Measurements from ENCODE around the gene C20orf141. TPM values are rescaled to one million over a fixed set of nuclear protein-coding genes. Genes with fewer than 3 reads are reported as not detected.
"Not testable (repeated sequence)": the region's sequence is repeated elsewhere in the genome, so short reads cannot be mapped to it uniquely, and the experiment has no call there.

C20orf141 gene
- total RNA-seq, 1 donor from 2014 or later = not detected

DNA sequence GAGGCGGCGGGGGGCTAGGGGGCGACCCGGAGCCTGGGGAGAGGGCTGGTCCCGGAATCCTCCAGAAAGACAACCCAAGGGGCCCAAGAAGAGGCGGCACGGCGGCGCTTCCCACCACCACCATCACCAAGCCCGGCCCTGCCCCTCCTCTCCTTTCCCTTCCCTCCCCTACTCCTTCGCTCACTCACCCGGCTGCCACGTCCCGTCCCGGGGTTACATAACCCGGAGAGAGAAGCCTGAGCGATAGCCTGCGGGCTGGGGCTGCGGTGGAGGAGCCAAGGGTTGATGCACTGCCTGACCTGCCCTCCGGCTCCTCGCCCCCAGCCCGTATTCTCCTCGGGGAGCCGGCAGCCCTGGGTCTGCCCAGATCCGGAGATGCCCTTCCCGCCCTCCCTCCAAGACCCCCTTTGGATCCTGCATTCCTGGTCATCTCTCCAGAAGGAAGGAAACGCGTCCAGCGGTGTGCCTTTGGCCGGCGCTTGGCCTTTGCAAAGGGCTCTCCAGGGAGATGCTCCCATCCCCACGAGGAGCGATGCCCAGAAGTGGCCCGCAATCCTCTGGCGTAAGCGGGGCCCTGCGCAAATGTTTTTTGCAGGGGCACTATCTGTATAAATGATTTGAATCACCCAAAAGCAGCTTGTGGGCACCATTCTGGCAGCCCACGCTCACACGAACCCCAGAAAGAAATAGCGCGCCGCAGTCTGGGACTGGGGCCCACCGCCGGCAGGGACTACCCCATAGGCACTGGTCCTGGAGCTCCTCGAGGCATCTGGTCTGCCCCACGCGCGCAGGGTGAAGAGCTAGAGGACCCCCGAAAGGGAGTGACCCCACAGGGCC is 9.7 kb upstream of the C20orf141 start:
- H3K4me1 Mint-ChIP-seq (ENCODE audit: low read depth) = peaks cover 15% of the 10 kb centered on the region
- H3K27me3 Mint-ChIP-seq (ENCODE audit: insufficient read depth) = peaks cover 77% of the 10 kb centered on the region
- H3K36me3 Mint-ChIP-seq (ENCODE audit: low read depth) = peaks cover 4% of the 10 kb centered on the region
- intact Hi-C loops (cut with micrococcal nuclease) = no loop called here
- H3K4me3 Mint-ChIP-seq = no peak overlapping the region
- DNase-seq (ENCODE audit: low spot score) = no peak
- no peaks in the 10 kb centered on the region for H3K9me3 Mint-ChIP-seq
- no peak overlapping the region for H3K27ac Mint-ChIP-seq

DNA sequence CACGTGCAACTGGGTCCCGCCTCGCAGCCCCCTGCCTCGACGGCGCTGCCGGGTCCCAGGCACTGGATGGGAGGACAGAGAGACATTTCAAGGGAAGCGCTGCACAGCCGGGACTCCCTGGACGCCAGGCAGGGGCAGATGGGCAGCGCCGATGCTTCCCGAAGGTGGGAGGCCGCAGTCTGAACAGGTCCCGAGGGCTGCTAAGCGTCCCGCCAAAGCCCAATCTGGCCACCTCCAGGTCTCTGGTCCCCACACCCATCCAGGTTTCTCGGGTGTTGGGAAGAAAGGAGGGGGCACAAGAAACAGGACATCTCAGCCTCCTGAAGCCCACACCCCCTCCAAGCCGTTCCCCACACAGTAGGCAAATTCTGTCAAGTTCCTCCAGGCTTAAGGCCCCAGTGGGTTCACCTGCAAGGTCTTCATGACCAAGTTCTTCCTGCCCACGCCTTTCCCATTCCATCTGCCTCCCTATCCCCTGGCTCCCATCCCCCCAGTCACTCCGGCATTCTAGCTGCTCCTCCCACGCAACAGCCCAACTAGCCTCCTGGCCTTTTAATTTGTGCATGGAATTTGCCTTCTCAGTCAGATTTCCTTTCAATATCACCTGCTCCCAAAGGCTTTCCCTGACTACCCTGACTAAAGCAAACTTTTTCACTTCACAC is 9.0 kb upstream of the C20orf141 start:
- Mint-ChIP-seq H3K4me3 (no peak overlapping the region), H3K9me3 (peaks cover under 1% of the 10 kb centered on the region), H3K4me1 (ENCODE audit: low read depth) (peaks cover 10% of the 10 kb centered on the region), H3K36me3 (ENCODE audit: low read depth) (peaks cover 3% of the 10 kb centered on the region), H3K27me3 (ENCODE audit: insufficient read depth) (peaks cover 77% of the 10 kb centered on the region), H3K27ac (no peak overlapping the region)
- intact Hi-C loops (cut with micrococcal nuclease) = no loop called here
- DNase-seq (ENCODE audit: low spot score) = no peak

DNA sequence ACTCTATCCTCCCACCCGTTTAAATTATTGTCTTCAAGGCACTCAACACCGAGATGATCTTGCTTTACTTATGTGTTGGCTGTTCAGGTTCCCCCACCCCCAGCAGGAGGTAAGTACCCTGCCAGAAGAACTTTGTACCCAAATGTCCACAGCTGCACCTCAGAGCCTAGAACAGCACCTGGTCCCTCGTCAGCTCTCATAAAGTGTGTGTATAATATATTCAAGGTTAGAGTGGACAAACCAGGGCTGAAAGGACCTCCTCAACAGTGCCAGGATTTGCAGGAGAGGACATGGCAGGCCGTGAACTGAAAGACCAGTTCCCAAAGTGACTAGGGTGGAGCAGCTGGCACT is 8.5 kb upstream of the C20orf141 start:
- Mint-ChIP-seq H3K27me3 (ENCODE audit: insufficient read depth) (peaks cover 77% of the 10 kb centered on the region), H3K4me3 (no peak overlapping the region), H3K9me3 (peaks cover 5% of the 10 kb centered on the region), H3K4me1 (ENCODE audit: low read depth) (peaks cover 5% of the 10 kb centered on the region), H3K27ac (no peak overlapping the region), H3K36me3 (ENCODE audit: low read depth) (peaks cover 3% of the 10 kb centered on the region)
- DNase-seq (ENCODE audit: low spot score) = no peak
- intact Hi-C loops (cut with micrococcal nuclease) = no loop called here

DNA sequence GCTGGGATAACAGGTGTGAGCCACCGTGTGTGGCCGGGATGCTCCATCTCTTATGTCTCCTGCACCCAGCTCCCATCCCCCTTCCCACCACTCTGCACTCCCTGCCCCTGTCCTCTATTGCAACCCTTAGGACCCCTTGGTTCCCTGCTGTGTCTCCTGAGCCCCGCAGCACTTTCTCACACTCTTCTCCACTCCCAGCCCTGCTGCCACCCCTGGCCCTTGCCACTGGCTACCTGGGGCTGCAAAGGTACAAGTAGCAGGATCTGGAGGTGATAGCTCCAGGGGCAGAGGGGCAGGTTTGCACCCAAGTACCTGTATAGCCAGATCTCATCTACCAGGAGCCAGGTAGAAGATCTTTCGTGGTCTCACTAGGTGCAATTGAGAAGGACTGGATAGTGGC is 7.8 kb upstream of the C20orf141 start:
- H3K27me3 Mint-ChIP-seq (ENCODE audit: insufficient read depth) = peaks cover 77% of the 10 kb centered on the region
- H3K4me3 Mint-ChIP-seq = no peak overlapping the region
- H3K36me3 Mint-ChIP-seq (ENCODE audit: low read depth) = peaks cover 3% of the 10 kb centered on the region
- H3K27ac Mint-ChIP-seq = no peak overlapping the region
- intact Hi-C loops (cut with micrococcal nuclease) = no loop called here
- DNase-seq (ENCODE audit: low spot score) = no peak
- H3K9me3 Mint-ChIP-seq = peaks cover 7% of the 10 kb centered on the region
- H3K4me1 Mint-ChIP-seq (ENCODE audit: low read depth) = no peaks in the 10 kb centered on the region

DNA sequence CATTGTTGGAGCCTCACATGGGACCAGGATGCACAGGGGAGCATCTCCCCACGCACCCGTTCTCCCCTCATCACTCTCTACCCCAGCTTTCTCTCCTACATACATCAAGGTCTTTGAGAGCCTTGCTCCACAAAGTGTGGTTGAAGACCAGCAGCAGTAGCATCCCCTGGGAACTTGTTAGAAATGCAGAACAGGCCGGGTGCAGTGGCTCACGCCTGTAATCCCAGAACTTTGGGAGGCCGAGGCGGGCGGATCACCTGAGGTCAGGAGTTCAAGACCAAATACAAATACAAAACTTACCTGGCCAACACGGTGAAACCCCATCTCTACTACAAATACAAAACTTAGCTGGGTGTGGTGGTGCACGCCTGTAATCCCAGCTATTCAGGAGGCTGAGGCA is 6.9 kb upstream of the C20orf141 start:
- H3K27me3 Mint-ChIP-seq (ENCODE audit: insufficient read depth) = peaks cover 74% of the 10 kb centered on the region
- H3K27ac Mint-ChIP-seq; H3K36me3 Mint-ChIP-seq (ENCODE audit: low read depth); intact Hi-C loops (cut with micrococcal nuclease); H3K4me3 Mint-ChIP-seq; H3K4me1 Mint-ChIP-seq (ENCODE audit: low read depth); DNase-seq (ENCODE audit: low spot score): not testable (repeated sequence)
- peaks cover 14% of the 10 kb centered on the region for H3K9me3 Mint-ChIP-seq

DNA sequence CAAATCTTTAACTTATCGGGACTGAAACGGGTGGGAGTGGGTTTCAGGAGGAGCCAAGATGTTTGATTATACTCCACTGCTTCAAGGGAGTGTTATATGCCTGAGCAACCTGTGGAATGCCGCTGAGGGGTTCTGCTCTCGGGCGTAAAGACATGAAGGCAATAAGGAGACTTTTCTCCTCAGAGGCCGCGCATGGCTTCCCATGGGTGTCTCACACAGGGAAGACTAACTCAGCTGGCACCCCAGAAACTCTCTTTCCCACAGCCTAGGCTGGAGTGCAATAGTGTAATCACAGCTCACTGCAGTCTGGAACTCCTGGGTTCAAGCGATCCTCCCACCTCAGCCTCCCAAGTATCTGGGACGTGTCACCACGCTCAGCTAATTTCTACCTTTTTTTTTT is 5.1 kb upstream of the C20orf141 start:
- intact Hi-C loops (cut with micrococcal nuclease) = no loop called here
- DNase-seq (ENCODE audit: low spot score) = no peak
- Mint-ChIP-seq H3K9me3 (peaks cover 19% of the 10 kb centered on the region), H3K36me3 (ENCODE audit: low read depth) (no peaks in the 10 kb centered on the region), H3K4me1 (ENCODE audit: low read depth) (no peaks in the 10 kb centered on the region), H3K27me3 (ENCODE audit: insufficient read depth) (peaks cover 62% of the 10 kb centered on the region), H3K27ac (no peak overlapping the region), H3K4me3 (no peak overlapping the region)

DNA sequence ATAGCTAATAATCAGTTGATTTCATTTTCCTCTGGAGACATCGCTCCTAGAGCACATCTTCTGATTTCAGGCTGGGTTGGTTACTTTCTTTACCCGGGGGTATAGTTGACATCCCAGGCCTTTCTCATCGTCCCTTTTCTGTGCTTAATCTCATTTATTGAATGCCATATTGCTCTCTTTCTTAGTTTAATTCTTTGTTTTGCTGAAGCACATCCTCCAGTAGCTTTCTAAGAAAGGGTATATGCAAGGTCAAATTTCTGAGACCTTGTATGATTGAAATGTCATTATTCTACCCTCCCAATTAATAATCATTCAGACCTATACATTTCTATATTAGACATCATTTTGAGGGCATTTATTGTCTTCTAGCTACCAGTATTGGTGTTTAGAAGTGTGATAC is 2.6 kb upstream of the C20orf141 start:
- Mint-ChIP-seq H3K4me1 (ENCODE audit: low read depth) (peaks cover under 1% of the 10 kb centered on the region), H3K4me3 (no peak overlapping the region), H3K36me3 (ENCODE audit: low read depth) (no peaks in the 10 kb centered on the region), H3K27ac (no peak overlapping the region), H3K9me3 (peaks cover 19% of the 10 kb centered on the region), H3K27me3 (ENCODE audit: insufficient read depth) (peaks cover 42% of the 10 kb centered on the region)
- DNase-seq (ENCODE audit: low spot score) = no peak
- intact Hi-C loops (cut with micrococcal nuclease) = no loop called here

DNA sequence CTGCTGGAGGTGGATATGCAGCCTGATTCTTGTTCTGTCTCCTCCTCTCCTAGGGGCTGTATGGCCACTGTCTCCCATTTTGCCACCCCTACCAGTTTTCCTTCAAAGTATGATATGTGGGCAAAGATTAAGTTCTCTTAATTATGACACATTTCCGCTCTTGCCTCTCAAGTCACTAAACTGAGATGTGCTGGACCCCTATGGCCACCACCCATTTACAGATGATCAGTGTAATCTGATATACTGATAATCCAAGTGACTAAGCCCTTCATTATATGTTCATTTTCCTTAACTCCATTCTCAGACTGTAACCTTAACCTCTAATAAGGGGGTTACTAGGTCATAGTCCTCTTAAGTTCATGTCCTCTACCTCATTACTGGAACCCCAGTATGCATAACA is 711 bp upstream of the C20orf141 start:
- Mint-ChIP-seq H3K27me3 (ENCODE audit: insufficient read depth) (peaks cover 43% of the 10 kb centered on the region), H3K4me1 (ENCODE audit: low read depth) (peaks cover 6% of the 10 kb centered on the region)

DNA sequence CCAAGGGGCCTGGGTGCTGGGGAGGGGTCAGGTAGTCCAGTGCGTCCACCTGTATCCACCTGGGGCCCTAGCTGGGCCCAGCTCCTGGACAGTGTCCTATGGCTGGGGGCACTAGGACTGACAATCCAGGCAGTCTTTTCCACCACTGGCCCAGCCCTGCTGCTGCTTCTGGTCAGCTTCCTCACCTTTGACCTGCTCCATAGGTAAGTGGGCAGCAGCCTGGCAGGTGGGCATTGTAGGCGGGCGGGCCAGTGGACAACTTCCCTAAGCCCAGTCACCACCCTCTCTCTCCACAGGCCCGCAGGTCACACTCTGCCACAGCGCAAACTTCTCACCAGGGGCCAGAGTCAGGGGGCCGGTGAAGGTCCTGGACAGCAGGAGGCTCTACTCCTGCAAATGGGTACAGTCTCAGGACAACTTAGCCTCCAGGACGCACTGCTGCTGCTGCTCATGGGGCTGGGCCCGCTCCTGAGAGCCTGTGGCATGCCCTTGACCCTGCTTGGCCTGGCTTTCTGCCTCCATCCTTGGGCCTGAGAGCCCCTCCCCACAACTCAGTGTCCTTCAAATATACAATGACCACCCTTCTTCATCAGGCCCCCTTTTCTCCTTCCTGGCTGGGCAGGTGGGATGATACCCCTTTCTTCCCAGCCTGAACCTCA is 584 bp downstream of the C20orf141 start:
- Mint-ChIP-seq H3K27me3 (ENCODE audit: insufficient read depth) (peaks cover 46% of the 10 kb centered on the region), H3K27ac (no peak overlapping the region), H3K9me3 (peaks cover 19% of the 10 kb centered on the region), H3K36me3 (ENCODE audit: low read depth) (no peaks in the 10 kb centered on the region), H3K4me1 (ENCODE audit: low read depth) (peaks cover 13% of the 10 kb centered on the region), H3K4me3 (no peak overlapping the region)
- no peak for DNase-seq (ENCODE audit: low spot score)
- intact Hi-C loops (cut with micrococcal nuclease) = no loop called here

More for the DNA sequence above, 711 bp upstream of the C20orf141 start:
- intact Hi-C loops (cut with micrococcal nuclease) = no loop called here
- no peak for DNase-seq (ENCODE audit: low spot score)
- Mint-ChIP-seq H3K4me3 (no peak overlapping the region), H3K9me3 (peaks cover 19% of the 10 kb centered on the region), H3K36me3 (ENCODE audit: low read depth) (no peaks in the 10 kb centered on the region), H3K27ac (no peak overlapping the region)

DNA sequence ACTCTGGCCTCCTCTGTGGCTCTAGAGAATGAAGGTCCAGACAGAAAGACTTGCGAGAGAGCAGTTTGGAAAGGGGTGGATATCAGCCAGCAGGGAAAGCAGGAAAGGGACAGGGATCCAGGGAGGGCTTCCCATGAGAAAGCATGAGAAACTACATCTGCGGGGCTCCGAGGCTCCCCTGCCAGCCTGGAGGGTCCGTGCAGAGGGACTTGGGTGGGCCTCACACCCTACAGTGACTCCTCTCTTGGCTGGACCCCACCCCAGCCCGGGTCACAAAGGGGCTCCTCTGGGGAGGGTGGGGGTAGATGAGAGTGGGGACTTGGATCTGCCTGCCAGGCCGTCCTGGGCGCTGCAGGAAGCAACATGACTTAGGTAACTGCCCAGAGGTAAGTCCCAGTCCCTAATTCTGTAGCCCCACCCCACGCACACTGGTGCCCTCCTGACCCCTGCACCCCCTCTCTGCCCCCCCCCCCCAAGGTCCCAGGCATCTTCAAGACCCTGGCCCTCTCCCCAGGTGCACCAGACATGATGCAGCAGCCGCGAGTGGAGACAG is 1.3 kb downstream of the C20orf141 start, which contains the start of gene TMEM239:
TMEM239 (plus strand) TSS at position 335 of the 553 bp plus-strand sequence; CDS start at position 526, 191 bp downstream.
- no peak for DNase-seq (ENCODE audit: low spot score)
- H3K4me1 Mint-ChIP-seq (ENCODE audit: low read depth) = peaks cover 15% of the 10 kb centered on the region
- peaks cover 47% of the 10 kb centered on the region for H3K27me3 Mint-ChIP-seq (ENCODE audit: insufficient read depth)
- H3K36me3 Mint-ChIP-seq (ENCODE audit: low read depth) = no peaks in the 10 kb centered on the region
- H3K9me3 Mint-ChIP-seq = peaks cover 16% of the 10 kb centered on the region
- intact Hi-C loops (cut with micrococcal nuclease) = no loop called here
- no peak within 1 kb of the TSS for H3K4me3 Mint-ChIP-seq
- no peak within 1 kb of the TSS for H3K27ac Mint-ChIP-seq

DNA sequence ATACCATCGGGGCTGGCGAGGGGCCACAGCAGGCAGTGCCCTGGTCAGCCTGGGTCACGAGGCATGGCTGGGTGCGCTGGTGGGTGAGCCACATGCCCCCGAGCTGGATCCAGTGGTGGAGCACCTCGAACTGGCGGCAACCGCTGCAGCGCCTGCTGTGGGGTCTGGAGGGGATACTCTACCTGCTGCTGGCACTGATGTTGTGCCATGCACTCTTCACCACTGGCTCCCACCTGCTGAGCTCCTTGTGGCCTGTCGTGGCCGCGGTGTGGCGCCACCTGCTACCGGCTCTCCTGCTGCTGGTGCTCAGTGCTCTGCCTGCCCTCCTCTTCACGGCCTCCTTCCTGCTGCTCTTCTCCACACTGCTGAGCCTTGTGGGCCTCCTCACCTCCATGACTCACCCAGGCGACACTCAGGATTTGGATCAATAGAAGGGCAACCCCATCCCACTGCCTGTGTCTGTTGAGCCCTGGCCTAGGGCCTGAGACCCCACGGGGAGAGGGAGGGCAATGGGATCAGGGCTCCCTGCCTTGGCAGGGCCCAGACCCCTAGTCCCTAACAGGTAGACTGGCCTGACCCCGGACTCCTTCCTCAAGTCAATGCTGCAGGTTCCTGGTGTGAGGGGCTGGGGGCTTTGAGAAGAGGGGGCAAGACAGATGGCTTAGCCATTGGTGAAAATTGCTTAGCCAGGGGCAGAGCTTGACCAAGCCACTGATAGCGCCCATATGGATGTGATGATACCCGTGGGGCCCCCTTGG is 2.0 kb downstream of the C20orf141 start:
- H3K27me3 Mint-ChIP-seq (ENCODE audit: insufficient read depth) = peaks cover 45% of the 10 kb centered on the region
- peaks cover 19% of the 10 kb centered on the region for H3K4me1 Mint-ChIP-seq (ENCODE audit: low read depth)
- intact Hi-C loops (cut with micrococcal nuclease) = no loop called here
- H3K4me3 Mint-ChIP-seq = no peak overlapping the region
- H3K27ac Mint-ChIP-seq = no peak overlapping the region
- DNase-seq (ENCODE audit: low spot score) = no peak
- H3K9me3 Mint-ChIP-seq = peaks cover 14% of the 10 kb centered on the region
- H3K36me3 Mint-ChIP-seq (ENCODE audit: low read depth) = no peaks in the 10 kb centered on the region

DNA sequence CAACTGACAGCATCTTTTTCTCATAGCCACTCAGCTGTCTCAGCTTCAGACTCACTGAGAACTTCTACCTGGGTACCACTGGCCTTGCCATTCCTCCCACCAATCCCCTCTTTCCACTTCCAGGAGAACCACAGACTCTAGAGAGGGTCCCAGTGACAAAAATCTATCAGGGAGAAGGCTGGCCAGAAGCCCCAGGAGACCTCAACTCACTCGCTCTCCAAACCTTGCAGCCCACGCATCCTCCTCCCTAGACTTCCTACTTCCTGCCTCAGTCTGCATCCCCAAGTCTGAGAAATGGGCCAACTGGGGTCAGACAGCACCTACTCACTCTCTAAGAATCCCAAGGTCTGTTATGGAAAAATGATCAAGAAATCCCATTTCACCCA is 2.5 kb downstream of the C20orf141 start:
- Mint-ChIP-seq H3K36me3 (ENCODE audit: low read depth) (no peaks in the 10 kb centered on the region), H3K4me3 (no peak overlapping the region), H3K9me3 (peaks cover 9% of the 10 kb centered on the region), H3K27ac (no peak overlapping the region), H3K4me1 (ENCODE audit: low read depth) (peaks cover 24% of the 10 kb centered on the region), H3K27me3 (ENCODE audit: insufficient read depth) (peaks cover 44% of the 10 kb centered on the region)
- DNase-seq (ENCODE audit: low spot score) = no peak
- intact Hi-C loops (cut with micrococcal nuclease) = no loop called here

All from activated T-helper 1 cell treated with anti-CD3 and anti-CD28 coated beads, Interleukin-12 subunit alpha, Interleukin-12 subunit beta, Interleukin-2, Interleukin-4 antibody, amounts not matched to agents 30 ng/mL and 10 ng/mL and 1 ng/mL, durations not matched to agents 14 hours and 24 hours and 36 hours (primary cell).